OCI-LY1 (cell line): ENCODE results near the gene NPSR1.

Experiments
- H2AFZ ChIP-seq: fragments of 200-600 bp; sonication (generic), shearing (Covaris generic); 2 replicates; pipeline ENCODE4 v1.6.0; 2014; ENCODE audit warnings: antibody characterized with exemption, mild to moderate bottlenecking, low read length
- H3F3A ChIP-seq: fragments of 200-600 bp; sonication (generic), shearing (Covaris generic); 2 replicates; pipeline ENCODE4 v1.6.0; 2014; ENCODE audit warnings: mild to moderate bottlenecking, antibody characterized with exemption, low read length, moderate library complexity; ENCODE audit not compliant: insufficient read depth
- H3K27ac ChIP-seq: fragments of 200-600 bp; sonication (generic); 2 replicates; pipeline ENCODE4 v1.5.1; 2014; ENCODE audit warnings: low read length, mixed run types, mild to moderate bottlenecking, low read depth; ENCODE audit not compliant: poor library complexity, severe bottlenecking
- H3K27me3 ChIP-seq: fragments of 200-600 bp; sonication (generic); 2 replicates; pipeline ENCODE4 v1.6.0; 2014; ENCODE audit warnings: antibody characterized with exemption, mild to moderate bottlenecking, low read length, moderate library complexity; ENCODE audit not compliant: insufficient read depth
- H3K36me3 ChIP-seq: fragments of 200-600 bp; sonication (generic); 2 replicates; pipeline ENCODE4 v1.6.1; 2014; ENCODE audit warnings: mild to moderate bottlenecking, antibody characterized with exemption, low read length, moderate library complexity, mixed read lengths; ENCODE audit not compliant: insufficient read depth
- H3K4me1 ChIP-seq: fragments of 200-600 bp; sonication (generic); 2 replicates; pipeline ENCODE4 v1.5.1; 2014; ENCODE audit warnings: mild to moderate bottlenecking, low read length, moderate library complexity; ENCODE audit not compliant: insufficient read depth, severe bottlenecking
- H3K4me2 ChIP-seq: fragments of 200-600 bp; sonication (generic), shearing (Covaris generic); 2 replicates; pipeline ENCODE4 v1.6.1; 2014; ENCODE audit warnings: low read length
- H3K4me3 ChIP-seq: fragments of 200-600 bp; sonication (generic); 2 replicates; pipeline ENCODE4 v1.5.1; 2014; ENCODE audit warnings: low read length, low read depth, mild to moderate bottlenecking, mixed read lengths; ENCODE audit not compliant: poor library complexity, severe bottlenecking
- H3K79me2 ChIP-seq: fragments of 200-600 bp; shearing (Covaris generic); 2 replicates; pipeline ENCODE4 v1.6.1; 2016; ENCODE audit warnings: mixed run types, low read length, mixed read lengths; ENCODE audit not compliant: insufficient read depth
- H3K9ac ChIP-seq: fragments of 200-600 bp; sonication (generic), shearing (Covaris generic); 2 replicates; pipeline ENCODE4 v1.6.1; 2014; ENCODE audit warnings: mild to moderate bottlenecking, low read length, mixed read lengths
- H3K9me2 ChIP-seq: fragments of 200-600 bp; sonication (generic), shearing (Covaris generic); 2 replicates; pipeline ENCODE4 v1.6.1; 2014; ENCODE audit warnings: low read depth, mild to moderate bottlenecking, low read length, mixed read lengths
- H3K9me3 ChIP-seq: fragments of 200-600 bp; shearing (Covaris generic); 2 replicates; pipeline ENCODE4 v1.6.1; 2014; ENCODE audit warnings: low read length, mixed read lengths
- H4K20me1 ChIP-seq: fragments of 200-600 bp; sonication (generic), shearing (Covaris generic); 2 replicates; pipeline ENCODE4 v1.6.0; 2016; ENCODE audit warnings: mild to moderate bottlenecking, low read length; ENCODE audit not compliant: insufficient read depth
- EZH2 ChIP-seq: fragments of 200-600 bp; sonication (generic), shearing (Covaris generic); IDR thresholded peaks from 2 replicates; pipeline ENCODE4 v1.8.0; 2017; ENCODE audit warnings: borderline replicate concordance, mixed run types, mild to moderate bottlenecking, antibody characterized with exemption, low read length, moderate library complexity, mixed read lengths
- TF ChIP-seq, protein P1 (sequence below): fragments of 200-600 bp; sonication (generic), shearing (Covaris generic); IDR thresholded peaks from 2 replicates; pipeline ENCODE4 v1.5.1; 2017; ENCODE audit warnings: mild to moderate bottlenecking, antibody characterized with exemption, low read length, moderate library complexity, mixed read lengths

Gene NPSR1

DNA sequence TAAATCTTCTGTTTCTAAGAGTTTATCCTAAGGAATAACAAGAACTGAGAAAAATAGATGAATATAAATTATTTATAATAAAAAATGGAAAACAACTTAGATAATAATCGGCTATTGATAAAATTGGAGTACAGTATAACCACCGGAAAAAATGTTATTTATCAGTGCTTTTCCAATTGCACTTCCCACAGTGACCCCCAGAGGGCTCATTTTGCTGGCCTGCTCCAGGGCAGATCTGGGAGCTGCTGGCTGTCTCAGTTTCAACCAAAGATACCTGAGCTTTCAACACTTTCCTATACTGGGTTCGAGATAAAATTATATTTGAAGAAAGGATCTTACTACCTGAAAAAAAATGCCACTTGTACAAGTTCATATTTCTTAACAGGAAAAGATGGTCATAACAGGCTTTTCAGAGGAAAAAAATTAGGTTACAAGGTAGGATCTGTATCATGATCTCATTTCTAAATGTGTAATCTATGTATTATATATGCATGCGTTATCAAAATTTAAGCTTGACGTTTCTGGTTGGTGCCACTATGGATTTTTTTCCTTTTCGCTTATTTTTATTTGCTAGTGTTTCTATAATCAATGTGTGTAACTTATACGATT is 165.7 kb downstream of the NPSR1 start:
- H3K27me3 ChIP-seq = no peaks in the 10 kb centered on the region
- H3K4me3 ChIP-seq = no peak overlapping the region
- H3K4me2 ChIP-seq = no peak overlapping the region
- TF ChIP-seq, protein P1, sequence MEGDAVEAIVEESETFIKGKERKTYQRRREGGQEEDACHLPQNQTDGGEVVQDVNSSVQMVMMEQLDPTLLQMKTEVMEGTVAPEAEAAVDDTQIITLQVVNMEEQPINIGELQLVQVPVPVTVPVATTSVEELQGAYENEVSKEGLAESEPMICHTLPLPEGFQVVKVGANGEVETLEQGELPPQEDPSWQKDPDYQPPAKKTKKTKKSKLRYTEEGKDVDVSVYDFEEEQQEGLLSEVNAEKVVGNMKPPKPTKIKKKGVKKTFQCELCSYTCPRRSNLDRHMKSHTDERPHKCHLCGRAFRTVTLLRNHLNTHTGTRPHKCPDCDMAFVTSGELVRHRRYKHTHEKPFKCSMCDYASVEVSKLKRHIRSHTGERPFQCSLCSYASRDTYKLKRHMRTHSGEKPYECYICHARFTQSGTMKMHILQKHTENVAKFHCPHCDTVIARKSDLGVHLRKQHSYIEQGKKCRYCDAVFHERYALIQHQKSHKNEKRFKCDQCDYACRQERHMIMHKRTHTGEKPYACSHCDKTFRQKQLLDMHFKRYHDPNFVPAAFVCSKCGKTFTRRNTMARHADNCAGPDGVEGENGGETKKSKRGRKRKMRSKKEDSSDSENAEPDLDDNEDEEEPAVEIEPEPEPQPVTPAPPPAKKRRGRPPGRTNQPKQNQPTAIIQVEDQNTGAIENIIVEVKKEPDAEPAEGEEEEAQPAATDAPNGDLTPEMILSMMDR = peak; percentile 79
- no peak for TF ChIP-seq EZH2
- H3F3A ChIP-seq = no peaks in the 10 kb centered on the region
- H3K4me1 ChIP-seq = no peaks in the 10 kb centered on the region
- H4K20me1 ChIP-seq = no peaks in the 10 kb centered on the region
- H3K79me2 ChIP-seq = no peaks in the 10 kb centered on the region
- H3K36me3 ChIP-seq = no peaks in the 10 kb centered on the region
- H3K27ac ChIP-seq = no peak overlapping the region
- no peak overlapping the region for H2AFZ ChIP-seq
- no peaks in the 10 kb centered on the region for H3K9me2 ChIP-seq
- no peaks in the 10 kb centered on the region for H3K9me3 ChIP-seq
- no peak overlapping the region for H3K9ac ChIP-seq

DNA sequence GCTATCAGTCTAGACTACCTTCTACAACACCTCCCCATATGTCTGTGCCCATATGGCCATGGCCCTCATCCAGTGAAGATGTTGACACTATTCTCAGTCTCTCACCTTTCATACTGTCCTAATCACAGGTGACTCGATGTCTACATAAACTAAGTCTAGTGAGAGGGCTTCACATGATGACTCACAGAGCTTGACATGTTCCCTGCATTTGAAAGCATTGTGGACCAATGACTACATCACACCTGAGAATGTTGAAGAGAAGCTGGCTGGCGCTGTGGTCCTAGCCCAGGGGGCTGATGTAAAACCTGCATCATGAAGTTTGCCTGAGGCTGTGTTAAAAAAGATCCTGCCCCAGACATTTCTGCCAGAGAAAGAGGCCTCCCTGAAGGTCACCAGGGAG is 167.2 kb downstream of the NPSR1 start:
- Histone ChIP-seq H3K79me2 (no peaks in the 10 kb centered on the region), H3K4me2 (no peak overlapping the region), H4K20me1 (no peaks in the 10 kb centered on the region), H3K27ac (no peak overlapping the region), H3K36me3 (no peaks in the 10 kb centered on the region), H3F3A (no peaks in the 10 kb centered on the region), H3K9me2 (no peaks in the 10 kb centered on the region), H3K9ac (no peak overlapping the region), H3K4me3 (no peak overlapping the region), H3K9me3 (no peaks in the 10 kb centered on the region), H3K4me1 (no peaks in the 10 kb centered on the region), H3K27me3 (no peaks in the 10 kb centered on the region), H2AFZ (no peak overlapping the region)
- no peak for TF ChIP-seq EZH2
- TF ChIP-seq, protein P1 = no peak

DNA sequence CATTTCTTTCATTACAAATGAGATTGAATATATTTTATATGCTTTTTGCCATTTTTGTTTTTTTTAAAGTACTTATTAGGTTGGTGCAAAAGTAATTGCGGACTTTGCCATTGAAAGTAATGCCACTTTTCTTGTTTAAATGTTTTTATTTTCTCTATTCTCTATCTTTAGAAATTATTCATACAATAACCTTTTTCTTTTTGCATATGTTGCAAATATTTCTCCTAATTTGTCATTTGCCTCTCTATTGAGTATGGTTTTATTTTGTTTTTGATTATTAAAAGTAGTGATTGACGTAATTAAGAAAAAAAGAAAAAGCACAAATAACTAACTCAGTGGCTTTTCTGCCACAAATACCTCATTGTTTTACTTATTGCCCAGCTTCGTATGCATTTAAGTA is 172.4 kb downstream of the NPSR1 start:
- no peak overlapping the region for H3K4me3 ChIP-seq
- no peaks in the 10 kb centered on the region for H3K9me3 ChIP-seq
- no peaks in the 10 kb centered on the region for H3K27me3 ChIP-seq
- no peak overlapping the region for H3K4me2 ChIP-seq
- H3K9ac ChIP-seq = no peak overlapping the region
- H3K9me2 ChIP-seq = no peaks in the 10 kb centered on the region
- no peak overlapping the region for H3K27ac ChIP-seq
- TF ChIP-seq, protein P1 = no peak
- TF ChIP-seq EZH2 = no peak
- H3K79me2 ChIP-seq = no peaks in the 10 kb centered on the region
- H3K36me3 ChIP-seq = no peaks in the 10 kb centered on the region
- no peak overlapping the region for H2AFZ ChIP-seq
- H3K4me1 ChIP-seq = no peaks in the 10 kb centered on the region
- H4K20me1 ChIP-seq = no peaks in the 10 kb centered on the region
- no peaks in the 10 kb centered on the region for H3F3A ChIP-seq
